Measurements from ENCODE around the gene BATF2.

Gene BATF2

DNA sequence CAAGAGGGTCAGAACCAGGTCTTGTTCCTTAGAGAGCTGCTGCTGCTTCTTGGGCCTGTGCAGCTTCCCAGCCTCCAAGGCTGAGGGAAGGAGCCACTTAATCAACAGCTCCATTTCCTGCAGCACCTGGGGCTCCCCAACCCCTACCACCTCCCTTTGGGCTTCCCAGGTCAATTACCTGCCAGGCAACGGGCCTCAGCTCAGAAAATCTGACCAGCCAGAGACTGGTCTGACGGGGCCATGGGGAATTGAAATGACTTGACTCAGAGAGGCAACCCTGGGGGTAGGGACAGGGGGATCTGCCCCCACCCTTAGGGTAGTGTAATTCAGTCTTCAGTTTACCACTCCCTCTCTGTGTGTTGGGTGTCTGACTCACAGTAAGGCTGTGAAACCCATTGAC, 20.1 kb downstream of the BATF2 start:
- H3K9me3 ChIP-seq (ENCODE audit: insufficient read depth, low read depth, low read length): no peaks in the 10 kb centered on the region
- H3K9ac ChIP-seq (ENCODE audit: low read depth, low read length, poor library complexity, severe bottlenecking): no peak overlapping the region
- H3K9me2 ChIP-seq (replicated peaks; ENCODE audit: low read depth, low read length): no peaks in the 10 kb centered on the region
- no peak overlapping the region for H3K4me2 ChIP-seq (ENCODE audit: low read depth, low read length, poor library complexity, severe bottlenecking)
- no peak overlapping the region for H3K4me3 ChIP-seq (ENCODE audit: low read length, poor library complexity, severe bottlenecking)
- TF ChIP-seq, protein P1, sequence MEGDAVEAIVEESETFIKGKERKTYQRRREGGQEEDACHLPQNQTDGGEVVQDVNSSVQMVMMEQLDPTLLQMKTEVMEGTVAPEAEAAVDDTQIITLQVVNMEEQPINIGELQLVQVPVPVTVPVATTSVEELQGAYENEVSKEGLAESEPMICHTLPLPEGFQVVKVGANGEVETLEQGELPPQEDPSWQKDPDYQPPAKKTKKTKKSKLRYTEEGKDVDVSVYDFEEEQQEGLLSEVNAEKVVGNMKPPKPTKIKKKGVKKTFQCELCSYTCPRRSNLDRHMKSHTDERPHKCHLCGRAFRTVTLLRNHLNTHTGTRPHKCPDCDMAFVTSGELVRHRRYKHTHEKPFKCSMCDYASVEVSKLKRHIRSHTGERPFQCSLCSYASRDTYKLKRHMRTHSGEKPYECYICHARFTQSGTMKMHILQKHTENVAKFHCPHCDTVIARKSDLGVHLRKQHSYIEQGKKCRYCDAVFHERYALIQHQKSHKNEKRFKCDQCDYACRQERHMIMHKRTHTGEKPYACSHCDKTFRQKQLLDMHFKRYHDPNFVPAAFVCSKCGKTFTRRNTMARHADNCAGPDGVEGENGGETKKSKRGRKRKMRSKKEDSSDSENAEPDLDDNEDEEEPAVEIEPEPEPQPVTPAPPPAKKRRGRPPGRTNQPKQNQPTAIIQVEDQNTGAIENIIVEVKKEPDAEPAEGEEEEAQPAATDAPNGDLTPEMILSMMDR (conservative IDR thresholded peaks at IDR 0.05; ENCODE audit: low read length): no peak
- no peak for TF ChIP-seq EZH2phosphoT487 (IDR thresholded peaks at IDR 0.05; ENCODE audit: borderline replicate concordance)
- no peaks in the 10 kb centered on the region for H4K20me1 ChIP-seq (ENCODE audit: insufficient read depth, low read length, poor library complexity, severe bottlenecking)
- H3F3A ChIP-seq (ENCODE audit: low read depth): no peaks in the 10 kb centered on the region
- H2AFZ ChIP-seq (ENCODE audit: low read length): no peak overlapping the region
- no peaks in the 10 kb centered on the region for H3K79me2 ChIP-seq (ENCODE audit: insufficient read depth, low read length)
- no peaks in the 10 kb centered on the region for H3K27me3 ChIP-seq (ENCODE audit: insufficient read depth, low read length, poor library complexity, severe bottlenecking)
- H3K36me3 ChIP-seq (ENCODE audit: insufficient read depth, low read length): no peaks in the 10 kb centered on the region
- no peaks in the 10 kb centered on the region for H3K4me1 ChIP-seq (ENCODE audit: insufficient read depth, low read length, poor library complexity, severe bottlenecking)

- H3F3A ChIP-seq (ENCODE audit: low read depth): no peaks in the 10 kb centered on the region
- no peaks in the 10 kb centered on the region for H3K27me3 ChIP-seq (ENCODE audit: insufficient read depth, low read length, poor library complexity, severe bottlenecking)
- H3K4me2 ChIP-seq (ENCODE audit: low read depth, low read length, poor library complexity, severe bottlenecking): no peak overlapping the region
- no peak overlapping the region for H3K9ac ChIP-seq (ENCODE audit: low read depth, low read length, poor library complexity, severe bottlenecking)
- no peaks in the 10 kb centered on the region for H4K20me1 ChIP-seq (ENCODE audit: insufficient read depth, low read length, poor library complexity, severe bottlenecking)
- no peaks in the 10 kb centered on the region for H3K36me3 ChIP-seq (ENCODE audit: insufficient read depth, low read length)
- no peaks in the 10 kb centered on the region for H3K9me3 ChIP-seq (ENCODE audit: insufficient read depth, low read depth, low read length)
- H3K9me2 ChIP-seq (replicated peaks; ENCODE audit: low read depth, low read length): no peaks in the 10 kb centered on the region
- H3K4me1 ChIP-seq (ENCODE audit: insufficient read depth, low read length, poor library complexity, severe bottlenecking): no peaks in the 10 kb centered on the region
- no peak for TF ChIP-seq EZH2phosphoT487 (IDR thresholded peaks at IDR 0.05; ENCODE audit: borderline replicate concordance)
- TF ChIP-seq, protein P1 (conservative IDR thresholded peaks at IDR 0.05; ENCODE audit: low read length): no peak
- no peak overlapping the region for H2AFZ ChIP-seq (ENCODE audit: low read length)
- H3K4me3 ChIP-seq (ENCODE audit: low read length, poor library complexity, severe bottlenecking): no peak overlapping the region
- no peaks in the 10 kb centered on the region for H3K79me2 ChIP-seq (ENCODE audit: insufficient read depth, low read length)
Observed at GRCh38 chr11:64974124-64974523, 22.6 kb downstream of the BATF2 start.

- Histone ChIP-seq H2AFZ (ENCODE audit: low read length) (no peak within 1 kb of the TSS), H4K20me1 (ENCODE audit: insufficient read depth, low read length, poor library complexity, severe bottlenecking) (no peaks in the 10 kb centered on the region), H3K4me1 (ENCODE audit: insufficient read depth, low read length, poor library complexity, severe bottlenecking) (no peaks in the 10 kb centered on the region), H3K27me3 (ENCODE audit: insufficient read depth, low read length, poor library complexity, severe bottlenecking) (no peaks in the 10 kb centered on the region), H3K9me2 (replicated peaks; ENCODE audit: low read depth, low read length) (no peaks in the 10 kb centered on the region), H3K79me2 (ENCODE audit: insufficient read depth, low read length) (no peaks in the 10 kb centered on the region), H3K36me3 (ENCODE audit: insufficient read depth, low read length) (no peaks in the 10 kb centered on the region), H3K9me3 (ENCODE audit: insufficient read depth, low read depth, low read length) (no peaks in the 10 kb centered on the region), H3K9ac (ENCODE audit: low read depth, low read length, poor library complexity, severe bottlenecking) (no peak within 1 kb of the TSS), H3K4me2 (ENCODE audit: low read depth, low read length, poor library complexity, severe bottlenecking) (no peak within 1 kb of the TSS), H3F3A (ENCODE audit: low read depth) (no peaks in the 10 kb centered on the region), H3K4me3 (ENCODE audit: low read length, poor library complexity, severe bottlenecking) (no peak within 1 kb of the TSS)
- no peak for TF ChIP-seq EZH2phosphoT487 (IDR thresholded peaks at IDR 0.05; ENCODE audit: borderline replicate concordance)
- TF ChIP-seq, protein P1 (conservative IDR thresholded peaks at IDR 0.05; ENCODE audit: low read length): no peak
Observed at GRCh38 chr11:64971421-64972233, 25.1 kb downstream of the BATF2 start, which contains the start of gene MAJIN. MAJIN (minus strand) TSS chr11:64972108; CDS start chr11:64959405, 12,703 bp downstream.

All from Loucy (cell line).